ENCODE results near the gene SETD1B. TPM values are rescaled to one million over a fixed set of nuclear protein-coding genes. Genes with fewer than 3 reads are reported as not detected.

Gene SETD1B
- total RNA-seq, 4 donors from 2014 or later = 10.1 to 15.0 (median 11.6) TPM

DNA sequence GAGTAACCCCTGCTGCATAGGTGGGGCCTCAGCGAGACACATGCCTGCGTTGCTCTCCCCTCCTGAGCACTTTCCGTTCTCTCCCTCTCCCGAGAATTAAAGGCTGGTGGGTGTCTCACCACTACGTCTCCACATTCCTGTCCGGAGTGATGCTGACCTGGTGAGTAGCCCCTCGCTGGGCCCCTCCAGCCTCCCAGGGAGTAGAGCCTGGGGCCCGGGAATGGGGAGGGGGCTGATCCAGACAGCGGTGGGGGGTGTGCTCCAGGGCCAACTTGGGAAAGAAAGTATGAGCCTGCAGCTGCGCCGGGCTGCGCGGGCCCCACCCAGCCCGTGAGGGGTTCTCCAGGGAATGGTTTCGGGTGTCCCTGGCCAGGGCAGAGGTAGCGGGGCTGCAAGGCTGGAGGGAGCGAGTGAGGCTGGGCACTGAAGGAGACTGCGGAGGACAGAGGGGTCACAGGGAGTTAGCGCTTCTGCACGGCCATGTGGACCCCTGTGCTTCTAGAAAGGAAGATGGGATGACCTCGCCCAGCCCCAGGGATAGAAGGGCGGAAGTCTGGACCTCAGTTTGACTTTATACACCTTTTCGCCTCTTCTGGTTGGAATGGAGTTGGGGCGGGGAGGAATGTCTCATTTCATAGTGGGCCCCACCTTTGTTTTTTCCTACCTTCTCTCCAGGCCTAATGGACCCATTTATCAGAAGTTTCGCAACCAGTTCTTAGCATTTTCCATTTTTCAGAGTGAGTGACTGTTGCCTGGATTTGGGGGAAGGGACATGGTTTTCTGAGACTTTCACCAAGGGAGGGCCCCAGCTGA, 32.8 kb upstream of the SETD1B start:
- H3K4me3 ChIP-seq (ENCODE audit: low read depth, poor library complexity, severe bottlenecking) = no peak overlapping the region
- DNase-seq (ENCODE audit: low spot score in 2 of 2) = no peak
- 87 to 90% methylated on average over 24 to 25 of the region's 25 CpGs for WGBS, 2 donors
- intact Hi-C loops (cut with DNase I; ENCODE audit: low total_unique reads) = loop anchor here (5.0 kb wide), 1 partner anchor 74 kb away; no protein-coding TSS in a partner anchor
- TF ChIP-seq, protein P1, sequence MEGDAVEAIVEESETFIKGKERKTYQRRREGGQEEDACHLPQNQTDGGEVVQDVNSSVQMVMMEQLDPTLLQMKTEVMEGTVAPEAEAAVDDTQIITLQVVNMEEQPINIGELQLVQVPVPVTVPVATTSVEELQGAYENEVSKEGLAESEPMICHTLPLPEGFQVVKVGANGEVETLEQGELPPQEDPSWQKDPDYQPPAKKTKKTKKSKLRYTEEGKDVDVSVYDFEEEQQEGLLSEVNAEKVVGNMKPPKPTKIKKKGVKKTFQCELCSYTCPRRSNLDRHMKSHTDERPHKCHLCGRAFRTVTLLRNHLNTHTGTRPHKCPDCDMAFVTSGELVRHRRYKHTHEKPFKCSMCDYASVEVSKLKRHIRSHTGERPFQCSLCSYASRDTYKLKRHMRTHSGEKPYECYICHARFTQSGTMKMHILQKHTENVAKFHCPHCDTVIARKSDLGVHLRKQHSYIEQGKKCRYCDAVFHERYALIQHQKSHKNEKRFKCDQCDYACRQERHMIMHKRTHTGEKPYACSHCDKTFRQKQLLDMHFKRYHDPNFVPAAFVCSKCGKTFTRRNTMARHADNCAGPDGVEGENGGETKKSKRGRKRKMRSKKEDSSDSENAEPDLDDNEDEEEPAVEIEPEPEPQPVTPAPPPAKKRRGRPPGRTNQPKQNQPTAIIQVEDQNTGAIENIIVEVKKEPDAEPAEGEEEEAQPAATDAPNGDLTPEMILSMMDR (IDR thresholded peaks at IDR 0.05) = no peak
- no peak for TF ChIP-seq POLR2A (IDR thresholded peaks at IDR 0.05)

DNA sequence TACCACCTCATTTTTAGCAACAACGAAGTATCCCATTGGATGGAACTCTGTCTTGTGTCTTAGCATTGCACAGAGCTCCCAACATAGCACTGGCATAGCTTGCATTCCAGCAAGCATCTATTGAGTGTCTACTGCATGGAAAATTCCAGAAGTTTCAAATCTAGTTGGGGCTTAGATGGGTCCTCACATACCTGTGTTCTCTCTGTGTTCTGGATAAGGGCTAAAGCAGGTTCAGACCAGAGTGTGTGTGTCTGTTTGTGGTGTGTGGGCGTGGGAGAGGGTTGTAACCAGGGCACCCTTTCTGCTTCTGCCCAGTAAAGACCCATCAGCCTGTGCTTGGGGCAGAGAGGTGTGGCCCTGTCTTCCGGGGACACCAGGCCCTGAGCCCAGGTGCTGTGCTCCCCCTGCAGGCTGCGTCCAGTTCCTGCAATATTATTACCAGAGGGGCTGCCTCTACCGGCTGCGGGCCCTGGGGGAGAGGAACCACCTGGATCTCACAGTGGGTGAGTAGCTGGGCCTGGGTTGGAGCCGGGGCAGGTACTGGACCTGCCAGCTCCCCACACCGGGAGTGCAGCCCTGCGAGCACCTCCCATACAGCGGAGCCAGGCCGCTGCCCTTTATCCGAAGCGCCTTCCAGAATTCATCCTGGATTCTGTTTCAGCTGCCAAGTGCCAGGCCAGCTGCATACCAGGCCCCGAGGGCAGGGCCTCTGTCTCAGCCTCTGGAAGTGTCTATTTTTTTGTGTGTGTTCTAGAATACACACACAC, 30.6 kb upstream of the SETD1B start:
- TF ChIP-seq, protein P1 (IDR thresholded peaks at IDR 0.05) = peak in 1 of 3 donors; percentile 26
- TF ChIP-seq POLR2A (IDR thresholded peaks at IDR 0.05) = no peak
- intact Hi-C loops (cut with DNase I; ENCODE audit: low total_unique reads) = loop anchor here (5.0 kb wide), 1 partner anchor 76 kb away; no protein-coding TSS in a partner anchor
- no peak overlapping the region for H3K4me3 ChIP-seq (ENCODE audit: low read depth, poor library complexity, severe bottlenecking)
- WGBS, 2 donors = 30 to 42% methylated on average over 13 to 14 of the region's 14 CpGs
- no peak for DNase-seq (ENCODE audit: low spot score in 2 of 2)

DNA sequence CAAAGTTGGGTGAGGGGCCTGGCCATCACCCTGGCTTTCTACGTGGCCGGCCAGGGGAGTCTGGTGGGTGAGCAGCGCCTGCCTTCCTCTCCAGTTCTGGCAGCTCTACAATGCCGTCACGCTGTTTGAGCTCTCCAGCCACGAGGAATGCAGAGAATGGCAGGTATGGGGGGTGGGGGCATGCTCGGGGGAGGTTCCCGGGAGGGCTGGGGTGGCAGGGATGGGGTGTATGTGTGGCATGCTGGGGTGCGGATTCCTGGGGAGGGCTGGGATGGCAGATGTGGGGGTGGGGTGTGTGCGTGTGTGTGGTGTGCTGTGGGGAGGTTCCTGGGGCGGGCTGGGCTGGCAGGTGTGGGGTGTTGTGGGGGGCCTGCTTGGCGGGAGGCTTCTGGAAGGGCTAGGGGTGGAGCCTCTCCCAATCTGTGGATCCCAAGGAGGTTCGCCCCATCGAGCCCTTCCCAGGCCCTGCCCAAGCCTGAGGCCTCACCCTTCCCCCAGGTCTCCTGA, 28.8 kb upstream of the SETD1B start:
- DNase-seq (ENCODE audit: low spot score in 2 of 2) = no peak
- no peak for TF ChIP-seq POLR2A (IDR thresholded peaks at IDR 0.05)
- TF ChIP-seq, protein P1 (IDR thresholded peaks at IDR 0.05) = no peak
- intact Hi-C loops (cut with DNase I; ENCODE audit: low total_unique reads) = loop anchor here (5.0 kb wide), 1 partner anchor 78 kb away; no protein-coding TSS in a partner anchor
- WGBS, 2 donors = 67 to 72% methylated on average over 13 to 14 of the region's 14 CpGs
- no peak overlapping the region for H3K4me3 ChIP-seq (ENCODE audit: low read depth, poor library complexity, severe bottlenecking)

DNA sequence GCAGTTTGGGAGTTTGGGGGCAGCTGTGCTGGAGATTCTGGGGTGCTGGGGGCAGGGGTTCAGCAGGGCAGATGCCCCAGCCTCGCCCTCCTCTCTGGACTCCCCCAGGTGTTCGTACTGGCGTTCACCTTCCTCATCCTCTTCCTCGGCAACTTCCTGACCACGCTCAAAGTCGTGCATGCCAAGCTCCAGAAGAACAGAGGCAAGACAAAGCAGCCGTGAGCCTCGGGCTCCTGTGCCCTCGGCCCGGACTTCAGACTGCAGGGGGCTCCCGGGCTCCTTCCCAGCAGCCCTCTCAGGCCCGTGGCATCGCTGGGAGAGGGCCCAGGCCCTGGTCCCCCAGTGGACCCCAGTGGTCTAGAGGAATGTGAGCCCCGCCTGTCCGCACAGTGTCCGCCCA, 28.3 kb upstream of the SETD1B start:
- intact Hi-C loops (cut with DNase I; ENCODE audit: low total_unique reads) = no loop called here
- 83 to 84% methylated on average over 15 of the region's 16 CpGs for WGBS, 2 donors
- no peak for DNase-seq (ENCODE audit: low spot score in 2 of 2)
- H3K4me3 ChIP-seq (ENCODE audit: low read depth, poor library complexity, severe bottlenecking) = no peak overlapping the region
- TF ChIP-seq, protein P1 (IDR thresholded peaks at IDR 0.05) = no peak
- no peak for TF ChIP-seq POLR2A (IDR thresholded peaks at IDR 0.05)

DNA sequence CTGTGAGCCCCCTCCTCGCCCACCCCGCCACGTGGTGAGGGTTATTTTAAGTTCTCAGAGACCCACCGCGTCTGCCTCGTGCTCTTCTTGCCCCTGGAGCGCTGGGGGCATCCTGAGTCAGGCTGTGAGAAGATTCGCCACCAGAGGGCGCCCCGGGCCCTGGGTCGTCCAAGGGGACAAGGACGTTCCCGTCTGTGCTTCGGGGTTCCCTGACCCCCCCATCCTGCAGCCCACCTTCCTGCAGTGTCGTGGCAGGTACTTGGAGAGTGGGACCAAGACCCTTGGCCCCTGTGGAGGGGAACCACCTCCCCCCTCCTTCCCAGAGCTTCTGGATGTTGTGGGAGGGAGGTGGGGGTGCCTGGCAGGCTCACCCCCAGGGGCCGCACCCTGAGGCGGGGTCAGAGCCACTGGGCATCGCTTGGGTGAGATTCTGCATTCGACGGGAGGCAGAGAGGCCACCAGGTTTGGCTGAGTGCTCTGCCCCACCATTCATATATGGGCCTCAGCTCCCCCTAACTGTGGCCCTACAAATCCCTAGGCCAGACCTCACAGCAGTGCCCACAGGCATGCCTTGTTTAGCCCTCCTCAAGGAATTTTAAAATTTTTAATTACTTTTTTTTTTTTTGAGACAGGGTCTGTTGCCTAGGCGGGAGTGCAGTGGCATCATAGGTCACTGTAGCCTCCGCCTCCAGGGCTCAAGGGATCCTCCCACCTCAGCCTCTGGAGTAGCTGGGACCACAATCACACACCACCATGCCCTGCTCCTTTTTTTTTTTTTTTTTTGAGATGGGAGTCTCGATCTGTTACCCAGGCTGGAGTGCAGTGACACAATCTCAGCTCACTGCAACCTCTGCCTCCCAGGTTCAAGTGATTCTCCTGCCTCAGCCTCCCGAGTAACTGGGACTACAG, 27.4 kb upstream of the SETD1B start:
- H3K4me3 ChIP-seq (ENCODE audit: low read depth, poor library complexity, severe bottlenecking) = no peak overlapping the region
- intact Hi-C loops (cut with DNase I; ENCODE audit: low total_unique reads) = no loop called here
- WGBS, 2 donors = 24 to 31% methylated on average over 21 to 24 of the region's 24 CpGs
- TF ChIP-seq, protein P1 (IDR thresholded peaks at IDR 0.05) = peak in 1 of 3 donors; percentile 73
- no peak for TF ChIP-seq POLR2A (IDR thresholded peaks at IDR 0.05)
- DNase-seq (ENCODE audit: low spot score in 2 of 2) = peak; percentile 72 to 97
